HL-60/S4 treated with retinoic acid at 250 ng/mL for 4 days and 3 days (cell line): ENCODE measurements around the gene CXorf65.

Experiments used
- in situ Hi-C: fragments of 300-500 bp; cut with MboI; formaldehyde crosslinking; loops from 2 replicates; pipeline ENCODE4 v1.7.0; 2022; ENCODE audit warnings: low sequenced_read_pairs

The CXorf65 gene

GRCh38 chrX:71068044-71068918, 38.3 kb downstream of the CXorf65 start, which contains the start of gene SNX12:
Gene SNX12 (minus strand): TSS chrX:71068334. CDS start chrX:71068306, 28 bp downstream.
- in situ Hi-C loops, result no loop called here

DNA sequence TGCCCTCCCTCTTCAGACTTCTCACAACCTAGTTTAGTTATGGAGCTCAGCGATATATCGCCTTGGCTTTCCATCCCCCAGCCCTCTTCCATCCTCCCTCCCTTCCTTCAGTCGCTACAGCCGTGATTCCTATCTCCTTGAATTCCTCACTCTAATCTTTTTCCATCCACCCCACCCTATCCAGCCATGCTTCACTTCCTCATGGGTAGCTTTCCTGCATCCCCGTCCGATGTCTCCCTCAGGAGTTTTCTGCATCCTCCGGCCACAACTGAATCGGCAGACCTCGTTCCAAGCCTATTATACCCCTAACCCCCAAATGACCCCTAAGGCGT, 38.9 kb downstream of the CXorf65 start:
- in situ Hi-C loops, result no loop called here

DNA sequence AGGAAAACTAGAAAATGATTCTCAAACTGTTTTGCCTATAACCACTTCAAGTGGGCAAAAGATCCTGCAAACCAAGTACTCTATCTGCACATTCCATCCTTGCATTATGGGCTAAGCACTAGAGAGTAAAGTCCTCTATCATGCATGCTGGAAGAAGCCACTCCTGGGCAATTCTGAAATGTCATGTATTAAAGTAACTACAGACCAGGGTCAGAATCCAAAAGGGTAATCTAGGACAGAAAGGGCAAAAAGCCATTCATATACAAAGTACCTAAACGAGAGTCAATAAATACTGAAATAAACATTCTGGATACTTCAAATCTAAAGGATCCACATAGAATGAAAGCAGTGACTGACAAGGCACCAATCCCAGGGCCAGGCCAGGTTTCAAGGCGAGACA, 39.5 kb downstream of the CXorf65 start:
- in situ Hi-C loops, result no loop called here

- in situ Hi-C loops, result no loop called here
These were observed 46.4 kb downstream of the CXorf65 start for GRCh38 chrX:71060127-71060526.

- in situ Hi-C loops, result no loop called here
These were observed 48.6 kb downstream of the CXorf65 start for GRCh38 chrX:71057848-71058530.

GRCh38 chrX:71056867-71057266, 49.7 kb downstream of the CXorf65 start:
- in situ Hi-C loops, result no loop called here
